ENCODE results near the gene P4HA1. TPM values are rescaled to one million over a fixed set of nuclear protein-coding genes. Genes with fewer than 3 reads are reported as not detected.

The P4HA1 gene
- total and polyA plus RNA-seq, 5 donors from 2014 or later = 16.7 to 27.2 (median 18.9) TPM

- H3K27me3 Mint-ChIP-seq = peaks cover 18% of the 10 kb centered on the region
- Histone ChIP-seq H3K27ac (ENCODE audit: insufficient read depth, low read length, poor library complexity, severe bottlenecking) (no peak overlapping the region), H3K27me3 (ENCODE audit: control insufficient read depth, insufficient read depth, low read length) (peaks cover 5% of the 10 kb centered on the region), H3K9me3 (ENCODE audit: control insufficient read depth in 2 of 2, low read length in 2 of 2) (peaks cover 45 to 48% of the 10 kb centered on the region in 2 experiments), H3K36me3 (ENCODE audit: control insufficient read depth, insufficient read depth, low read length) (no peaks in the 10 kb centered on the region), H3K4me3 (ENCODE audit: low read depth, low read length) (no peak overlapping the region), H3K4me1 (ENCODE audit: control insufficient read depth, insufficient read depth, low read length, poor library complexity, severe bottlenecking) (no peaks in the 10 kb centered on the region)
- H3K9me3 Mint-ChIP-seq = peaks cover 5 to 45% (median 22%) of the 10 kb centered on the region in 7 donors
- no peaks in the 10 kb centered on the region for H3K36me3 Mint-ChIP-seq
- H3K27ac Mint-ChIP-seq = no peak overlapping the region
- no peak overlapping the region for H3K4me3 Mint-ChIP-seq
- H3K4me1 Mint-ChIP-seq = no peaks in the 10 kb centered on the region
- ATAC-seq (ENCODE audit: low read depth in 2 of 2) = no peak
- no peak for DNase-seq
Observed at GRCh38 chr10:72976886-72977285, 119.8 kb downstream of the P4HA1 start.

Other genes with a start within 250 kb of the P4HA1 start
- gene OIT3, start 203.1 kb downstream of the P4HA1 start, total RNA-seq = not detected
- not detected for gene OIT3, start 203.1 kb downstream of the P4HA1 start, polyA plus RNA-seq
- gene PLA2G12B, start 142.1 kb downstream of the P4HA1 start, total RNA-seq = not detected
- gene PLA2G12B, start 142.1 kb downstream of the P4HA1 start, polyA plus RNA-seq = not detected
- gene NUDT13, start 13.6 kb upstream of the P4HA1 start, total RNA-seq = 1.8 TPM
- gene NUDT13, start 13.6 kb upstream of the P4HA1 start, polyA plus RNA-seq = under 1 TPM; 0.49 to 0.79 (median 0.70) TPM
- gene ECD, start 71.1 kb upstream of the P4HA1 start, total RNA-seq = 49.1 TPM
- 10 to 100 TPM; 29.0 to 34.1 (median 30.4) TPM for gene ECD, start 71.1 kb upstream of the P4HA1 start, polyA plus RNA-seq
- 10.1 TPM for gene FAM149B1, start 71.3 kb upstream of the P4HA1 start, total RNA-seq
- gene FAM149B1, start 71.3 kb upstream of the P4HA1 start, polyA plus RNA-seq = 1 to 10 TPM; 4.9 to 5.9 (median 5.1) TPM
- gene DNAJC9, start 150.4 kb upstream of the P4HA1 start, total RNA-seq = 20.9 TPM
- gene DNAJC9, start 150.4 kb upstream of the P4HA1 start, polyA plus RNA-seq = 10 to 100 TPM; 32.5 to 35.8 (median 33.9) TPM
- 29.3 TPM for gene MRPS16, start 155.8 kb upstream of the P4HA1 start, total RNA-seq
- 100 to 1,000 TPM in 3 of 4 donors, 10 to 100 TPM in 1; 99.3 to 132 (median 116) TPM for gene MRPS16, start 155.8 kb upstream of the P4HA1 start, polyA plus RNA-seq

Measured in CD4-positive, CD25-positive, alpha-beta regulatory T cell (primary cell).